WI38 (cell line): ENCODE data around the gene SHISAL1.

ENCODE experiments used
- H3K4me3 ChIP-seq: 2 replicates; pipeline ENCODE4 v1.5.1; 2011; ENCODE audit warnings: low read depth, mild to moderate bottlenecking, control low read depth, low read length
- CTCF ChIP-seq: IDR thresholded peaks from 2 replicates; pipeline ENCODE4 v1.5.1; 2012; ENCODE audit warnings: low read depth, mild to moderate bottlenecking, control low read depth, low read length

SHISAL1 gene

DNA sequence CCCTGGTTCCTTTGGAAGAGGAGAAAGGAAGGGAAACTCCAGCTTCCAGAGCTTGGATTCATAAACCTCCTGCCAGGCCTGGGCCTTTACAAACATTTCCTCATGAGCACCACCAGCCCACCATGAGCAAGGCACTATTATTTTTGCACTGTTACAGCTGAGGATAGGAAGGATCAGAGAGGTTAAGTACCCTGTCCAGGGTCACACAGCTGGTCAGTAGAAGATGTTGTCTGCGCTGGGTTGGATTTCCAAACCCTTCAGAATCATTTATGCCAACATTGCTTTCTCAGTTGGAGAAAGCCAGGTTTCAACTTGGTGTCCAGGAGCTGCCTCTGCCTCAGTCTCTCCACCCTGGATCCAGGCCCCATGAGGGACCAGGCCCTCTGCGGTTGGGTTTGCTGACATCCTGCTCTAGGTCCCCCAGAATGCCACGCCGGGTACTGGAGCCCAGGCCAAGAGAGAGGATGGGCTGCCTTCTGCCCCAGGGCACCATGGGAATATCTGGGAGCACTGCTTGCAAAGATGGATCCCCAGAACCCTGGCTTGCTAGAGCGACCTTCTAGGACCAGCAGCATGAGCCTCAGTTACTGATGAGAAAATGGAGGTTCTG lies 29.7 kb upstream of the SHISAL1 start:
- no peak overlapping the region for H3K4me3 ChIP-seq
- no peak for TF ChIP-seq CTCF

GRCh38 chr22:44341431-44342346 lies 28.9 kb upstream of the SHISAL1 start:
- no peak for TF ChIP-seq CTCF
- no peak overlapping the region for H3K4me3 ChIP-seq

DNA sequence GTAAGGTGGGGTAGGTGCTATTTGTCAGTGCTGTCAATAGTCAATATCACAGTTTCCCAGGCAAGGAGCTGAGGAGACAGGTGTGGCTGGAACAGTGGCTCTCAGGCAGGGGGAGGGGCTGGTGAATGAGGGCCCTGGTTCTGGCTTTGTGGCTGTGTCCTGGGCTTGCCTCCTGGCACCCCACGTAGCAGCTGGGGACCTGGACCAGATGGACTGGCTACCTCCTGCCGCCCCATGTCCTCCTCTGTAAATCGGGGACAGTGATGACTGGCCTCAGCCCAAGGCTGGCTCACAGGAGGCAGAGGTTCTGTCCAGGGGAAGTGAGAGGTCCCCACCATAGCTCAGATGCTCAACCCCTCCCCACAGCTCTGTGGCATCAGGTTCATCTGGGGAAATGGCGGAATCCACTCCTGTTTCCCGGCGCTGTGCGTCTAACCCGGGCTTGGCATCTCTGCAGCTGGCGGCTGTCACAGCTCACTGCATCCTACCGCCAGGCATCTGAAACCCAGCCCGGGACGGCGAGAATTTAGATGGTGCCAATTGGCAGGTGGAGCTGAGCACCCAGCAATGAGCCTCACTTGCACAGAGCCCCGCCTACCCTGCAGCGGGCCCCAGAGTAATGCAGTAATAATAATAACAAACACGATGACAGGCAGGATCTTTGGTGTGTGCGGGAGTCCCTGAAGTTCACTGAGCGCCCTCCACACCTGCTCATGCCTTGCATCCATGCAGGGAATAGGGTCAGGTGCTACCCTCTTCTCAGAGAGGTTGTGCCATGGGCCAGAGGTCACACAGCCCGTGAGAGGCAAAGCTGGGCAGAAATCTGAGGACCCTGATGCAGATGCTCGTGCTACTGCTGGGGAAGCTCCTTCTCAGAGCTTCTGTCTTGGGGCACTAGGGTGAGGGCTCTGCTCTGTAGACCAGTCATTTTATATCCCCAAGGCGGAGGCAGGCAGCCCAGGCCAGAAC lies 27.8 kb upstream of the SHISAL1 start:
- TF ChIP-seq CTCF = no peak
- H3K4me3 ChIP-seq = no peak overlapping the region

DNA sequence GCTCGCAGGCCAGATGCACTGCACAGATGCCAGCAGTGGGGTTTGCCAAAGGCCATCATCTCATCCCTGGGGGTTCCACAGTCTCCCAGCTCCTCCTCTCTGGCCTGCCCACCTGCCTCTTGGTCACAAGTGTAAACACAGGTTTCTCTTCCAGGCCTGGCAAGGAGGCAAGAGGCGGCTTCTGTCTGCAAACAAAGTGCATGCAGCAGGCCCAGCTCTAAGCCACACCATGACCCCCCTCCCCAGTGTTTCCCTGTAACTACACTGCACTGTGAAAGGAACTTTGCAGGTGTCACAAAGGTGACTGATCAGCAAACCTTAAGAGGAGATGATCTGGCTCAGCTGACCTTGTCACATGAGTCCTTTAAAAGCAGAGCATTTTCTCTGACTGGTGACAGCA lies 26.2 kb upstream of the SHISAL1 start:
- TF ChIP-seq CTCF = no peak
- no peak overlapping the region for H3K4me3 ChIP-seq

DNA sequence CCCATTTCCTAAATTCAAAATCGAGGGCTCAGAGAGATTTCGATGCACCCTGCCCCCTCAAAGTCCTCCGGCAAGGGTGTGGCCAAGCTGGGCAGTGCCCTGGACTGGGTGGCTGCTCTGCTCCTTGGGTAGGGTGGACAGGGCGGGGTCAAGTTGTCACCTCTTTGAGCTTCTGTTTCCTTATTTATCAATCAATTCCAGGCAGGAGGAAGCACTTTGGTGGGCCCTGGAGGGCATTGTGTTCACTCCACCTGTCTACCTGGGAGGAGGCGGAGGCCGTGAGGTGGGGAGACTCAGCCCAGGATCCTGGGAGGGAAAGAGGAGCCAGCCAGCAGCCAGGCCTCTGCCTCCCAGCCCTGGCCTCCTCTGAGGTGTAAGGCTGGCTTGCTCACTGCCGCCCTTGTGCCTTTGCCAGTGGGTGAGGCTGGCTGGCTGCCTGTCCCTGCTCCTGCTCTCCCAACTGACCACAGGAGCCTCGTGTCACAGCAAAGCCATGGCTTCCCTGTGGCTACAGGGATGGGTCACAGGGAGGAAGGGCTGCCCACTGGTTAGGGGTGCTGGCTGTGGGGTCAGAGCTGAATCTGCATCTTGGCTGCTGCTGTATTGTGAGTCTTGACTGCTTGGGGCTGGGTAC lies 25.5 kb upstream of the SHISAL1 start:
- H3K4me3 ChIP-seq = no peak overlapping the region
- TF ChIP-seq CTCF = no peak

DNA sequence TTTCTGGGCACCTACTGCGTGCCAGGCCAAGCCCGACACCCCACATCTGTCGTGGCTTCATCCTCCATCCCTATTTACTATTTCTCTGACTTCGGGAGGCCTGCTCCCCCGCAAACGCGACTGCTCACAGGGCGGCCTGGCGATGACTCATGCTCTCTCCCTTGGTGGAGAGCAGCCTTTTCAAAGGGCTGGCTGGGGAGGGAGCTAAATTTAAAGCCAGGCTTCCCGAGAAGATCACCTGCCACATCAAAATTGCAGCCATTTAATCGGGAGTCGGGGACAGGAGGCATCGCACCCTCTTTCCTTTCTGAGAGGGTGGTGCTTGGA lies 24.9 kb upstream of the SHISAL1 start:
- H3K4me3 ChIP-seq = no peak overlapping the region
- TF ChIP-seq CTCF = no peak
